ENCODE data around the gene HOXB9. TPM values are rescaled to one million over a fixed set of nuclear protein-coding genes. Genes with fewer than 3 reads are reported as not detected.

The HOXB9 gene
- total and polyA plus RNA-seq, 9 of the 15 experiments (the other 6 are each of a cell fraction or from before 2014, with no cell fraction given), result 3.1 to 196 (median 77.6) TPM

- TF ChIP-seq SMAD2 (IDR thresholded peaks at IDR 0.05; ENCODE audit: low read depth, low read length), result no peak
- peak; percentile 41 for TF ChIP-seq POLR2B (IDR thresholded peaks at IDR 0.05; ENCODE audit: low read depth, partially characterized antibody)
- TF ChIP-seq L3MBTL2 (IDR thresholded peaks at IDR 0.05), result peak; percentile 75
- TF ChIP-seq POLR2G (IDR thresholded peaks at IDR 0.05; ENCODE audit: low read depth, low read length), result peak; percentile 87
- TF ChIP-seq SIN3B (IDR thresholded peaks at IDR 0.05; ENCODE audit: low read depth), result no peak
- no peak for TF ChIP-seq ID3 (CRISPR knock-in tag; IDR thresholded peaks at IDR 0.05)
- 0 out of 2 replicates have a peak, but pooled peaks have one; percentile 39 for TF ChIP-seq ID3 (tag; IDR thresholded peaks at IDR 0.05)
- no peak for TF ChIP-seq SOX6 (IDR thresholded peaks at IDR 0.05)
- TF ChIP-seq MAZ (CRISPR knock-in tag; conservative IDR thresholded peaks at IDR 0.05 in 1 of 2, IDR thresholded peaks at IDR 0.05 in 1 of 2), result peak; percentile 26 to 59; a peak in 3 of 4 replicates
- peak; percentile 47; the same call in 1 of the 2 replicates for TF ChIP-seq POLR2A (conservative IDR thresholded peaks at IDR 0.05)
- peak; percentile 77 for TF ChIP-seq FOS (IDR thresholded peaks at IDR 0.05; ENCODE audit: extremely low read depth, insufficient read length)
- TF ChIP-seq ETV5 (CRISPR knock-in tag; IDR thresholded peaks at IDR 0.05; ENCODE audit: low read depth), result peak; percentile 53; the same call in 1 of the 2 replicates
- TF ChIP-seq CTBP1 (IDR thresholded peaks at IDR 0.05; ENCODE audit: borderline replicate concordance), result no peak
- peak in 1 of 2 experiments; percentile 2; a peak in 1 of 4 replicates for TF ChIP-seq ZNF639 (CRISPR knock-in tag; conservative IDR thresholded peaks at IDR 0.05 in 1 of 2, IDR thresholded peaks at IDR 0.05 in 1 of 2)
- TF ChIP-seq CREB5 (CRISPR knock-in tag; IDR thresholded peaks at IDR 0.05), result no peak
- TF ChIP-seq ZC3H11A (IDR thresholded peaks at IDR 0.05; ENCODE audit: low read depth, low read length), result no peak
- no peak for TF ChIP-seq DACH1 (IDR thresholded peaks at IDR 0.05; ENCODE audit: partially characterized antibody)
- TF ChIP-seq RBM22 (IDR thresholded peaks at IDR 0.05; ENCODE audit: low read depth, low read length, poor library complexity, severe bottlenecking), result peak; percentile 76
- TF ChIP-seq CHCHD3 (CRISPR knock-in tag; IDR thresholded peaks at IDR 0.05), result no peak
- peak; percentile 99 for TF ChIP-seq ZSCAN29 (IDR thresholded peaks at IDR 0.05)
- no peak for TF ChIP-seq ZNF174 (CRISPR knock-in tag; IDR thresholded peaks at IDR 0.05)
- TF ChIP-seq IFI16 (CRISPR knock-in tag; IDR thresholded peaks at IDR 0.05), result no peak
- TF ChIP-seq IRF1 (CRISPR knock-in tag; IDR thresholded peaks at IDR 0.05; ENCODE audit: borderline replicate concordance), result no peak
- TF ChIP-seq MEIS2 (IDR thresholded peaks at IDR 0.05; ENCODE audit: partially characterized antibody), result no peak
- TF ChIP-seq HNRNPK (IDR thresholded peaks at IDR 0.05; ENCODE audit: low read depth, low read length, poor library complexity, severe bottlenecking), result no peak
These were observed 15.6 kb downstream of the HOXB9 start, which contains the start of gene HOXB7 (continued) for GRCh38 chr17:48610282-48611211.

Data from K562 (cell line).